GM19099 (cell line): ENCODE measurements around the gene PDZD4.

Experiments
- POLR2A ChIP-seq: IDR thresholded peaks from 3 replicates; pipeline ENCODE4 v1.6.1; 2011; ENCODE audit warnings: low read depth; ENCODE audit not compliant: insufficient read length; ENCODE audit errors: extremely low read depth

PDZD4 gene

DNA sequence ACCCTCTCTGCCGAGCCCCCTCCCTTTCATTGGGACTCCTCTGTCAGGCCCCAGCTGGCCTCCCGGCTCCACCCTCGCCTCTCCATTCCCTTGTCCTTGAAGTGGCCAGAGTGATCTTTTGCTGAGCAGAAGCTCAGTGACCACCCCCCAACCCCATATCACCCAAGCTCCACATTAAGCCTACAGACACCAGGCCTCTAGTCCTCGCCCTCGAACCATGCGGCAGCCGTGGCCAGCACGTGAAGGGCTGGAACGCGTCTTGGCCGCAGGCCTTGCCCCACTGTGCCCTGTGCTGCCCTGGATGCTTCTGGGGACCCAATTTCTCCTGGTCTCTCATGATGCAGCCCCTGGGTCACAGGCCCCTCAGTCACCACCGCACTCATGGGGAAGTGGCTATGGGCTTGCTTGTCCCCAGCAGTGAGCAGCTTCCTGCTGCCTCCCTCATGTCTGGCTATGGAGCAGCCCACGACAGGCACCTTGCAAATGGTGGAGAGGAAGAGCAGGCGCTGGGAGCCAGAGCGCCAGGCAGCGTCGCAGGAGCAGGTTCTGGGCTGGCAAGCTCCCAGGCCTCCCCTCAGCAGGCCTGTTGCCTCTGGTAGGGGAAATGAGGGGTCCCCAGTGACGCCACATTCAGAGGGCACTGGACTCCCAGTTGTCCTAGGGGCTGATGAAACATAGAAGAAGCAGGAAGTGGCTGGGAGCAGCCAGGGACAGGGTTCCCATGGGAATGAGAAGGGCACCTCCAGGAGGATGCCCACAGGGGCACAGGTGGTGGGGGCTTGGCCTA lies 50.3 kb downstream of the PDZD4 start:
- TF ChIP-seq POLR2A = no peak

DNA sequence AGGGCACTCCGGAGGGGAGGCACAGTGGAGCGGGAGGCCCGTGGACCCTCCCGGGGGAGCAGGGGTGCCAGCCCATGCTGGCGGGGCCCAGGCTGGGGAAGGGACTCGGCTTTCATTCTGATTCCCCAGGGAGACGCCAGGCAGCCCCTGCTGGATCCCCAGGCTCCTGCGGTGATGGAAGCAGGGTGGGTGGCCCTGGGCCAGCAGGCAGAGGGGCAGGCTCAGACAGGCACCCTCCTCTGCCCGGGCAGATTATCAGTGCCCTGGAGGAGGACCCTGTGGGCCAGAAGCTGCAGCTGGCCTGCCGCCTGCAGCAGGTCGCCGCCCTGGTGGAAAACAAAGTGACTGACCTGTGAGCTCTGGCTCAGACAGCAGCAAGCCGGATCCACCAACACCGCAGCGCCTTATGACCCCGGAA lies 51.7 kb downstream of the PDZD4 start:
- no peak for TF ChIP-seq POLR2A

DNA sequence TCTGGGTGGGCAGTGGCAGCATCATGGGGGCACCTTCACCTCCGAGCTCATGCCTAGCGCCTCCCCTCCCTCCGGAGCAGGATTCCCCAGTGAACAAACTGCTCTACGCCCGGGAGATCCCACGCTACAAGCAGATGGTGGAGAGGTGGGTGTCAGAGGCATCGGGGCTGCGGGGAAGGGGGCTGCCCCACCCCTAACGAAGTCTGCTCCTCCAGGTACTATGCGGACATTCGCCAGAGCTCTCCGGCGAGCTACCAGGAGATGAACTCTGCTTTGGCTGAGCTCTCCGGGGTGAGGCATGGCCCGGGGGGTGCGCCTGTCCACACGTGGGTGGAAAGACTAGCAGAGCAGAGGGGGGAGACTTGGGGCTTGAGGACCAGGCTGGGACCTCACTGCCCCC lies 52.2 kb downstream of the PDZD4 start:
- TF ChIP-seq POLR2A = no peak

DNA sequence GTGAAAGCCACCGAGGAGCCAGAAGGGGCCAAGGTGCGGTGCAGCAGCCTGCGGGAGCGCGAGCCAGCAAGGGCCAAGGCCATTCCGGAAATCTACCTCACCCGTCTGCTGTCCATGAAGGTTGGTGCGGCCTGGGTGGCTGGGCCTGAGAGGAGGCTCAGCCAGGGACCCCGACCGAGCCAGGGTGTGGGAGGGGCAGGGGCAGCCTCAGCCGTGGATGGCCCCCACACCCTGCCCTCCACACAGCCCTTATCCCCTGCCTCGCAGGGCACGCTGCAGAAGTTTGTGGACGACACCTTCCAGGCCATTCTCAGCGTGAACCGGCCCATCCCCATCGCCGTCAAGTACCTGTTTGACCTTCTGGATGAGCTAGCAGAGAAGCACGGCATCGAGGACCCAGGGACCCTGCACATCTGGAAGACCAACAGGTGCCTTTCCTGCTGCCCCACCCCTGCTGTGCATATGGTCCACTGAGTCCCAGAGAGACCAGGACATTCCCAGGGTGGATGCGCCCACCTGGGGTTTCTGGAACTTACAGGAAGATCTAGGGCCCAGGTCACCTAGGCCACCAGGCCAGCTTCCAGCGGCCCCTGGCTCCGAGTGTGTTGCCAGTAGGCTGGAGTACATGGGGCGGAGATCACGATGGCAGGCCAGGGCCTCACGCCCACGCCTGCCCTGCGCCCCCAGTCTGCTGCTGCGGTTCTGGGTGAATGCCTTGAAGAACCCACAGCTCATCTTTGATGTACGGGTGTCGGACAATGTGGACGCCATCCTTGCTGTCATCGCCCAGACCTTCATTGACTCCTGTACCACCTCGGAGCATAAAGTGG lies 52.9 kb downstream of the PDZD4 start:
- TF ChIP-seq POLR2A = no peak

DNA sequence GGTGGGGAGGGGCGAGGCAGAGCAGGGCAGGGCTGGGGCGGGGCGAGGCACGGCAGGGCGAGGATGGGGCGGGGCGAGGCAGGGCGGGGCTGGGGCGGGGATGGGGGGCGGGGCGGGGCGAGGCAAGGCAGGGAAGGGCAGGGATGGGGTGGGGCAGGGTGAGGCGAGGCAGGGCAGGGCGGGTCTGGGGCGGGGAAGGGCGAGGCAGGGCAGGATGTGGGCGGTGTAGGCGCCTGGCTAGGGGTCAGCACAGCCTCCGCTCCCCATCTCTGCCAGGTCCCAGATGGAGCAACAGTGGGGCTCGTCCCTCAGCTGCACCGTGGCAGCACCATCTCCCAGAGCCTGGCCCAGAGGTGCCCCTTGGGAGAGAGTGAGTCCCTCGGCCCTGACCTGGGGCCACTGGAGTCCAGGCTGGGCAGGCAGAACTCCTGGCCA lies 53.7 kb downstream of the PDZD4 start:
- no peak for TF ChIP-seq POLR2A

DNA sequence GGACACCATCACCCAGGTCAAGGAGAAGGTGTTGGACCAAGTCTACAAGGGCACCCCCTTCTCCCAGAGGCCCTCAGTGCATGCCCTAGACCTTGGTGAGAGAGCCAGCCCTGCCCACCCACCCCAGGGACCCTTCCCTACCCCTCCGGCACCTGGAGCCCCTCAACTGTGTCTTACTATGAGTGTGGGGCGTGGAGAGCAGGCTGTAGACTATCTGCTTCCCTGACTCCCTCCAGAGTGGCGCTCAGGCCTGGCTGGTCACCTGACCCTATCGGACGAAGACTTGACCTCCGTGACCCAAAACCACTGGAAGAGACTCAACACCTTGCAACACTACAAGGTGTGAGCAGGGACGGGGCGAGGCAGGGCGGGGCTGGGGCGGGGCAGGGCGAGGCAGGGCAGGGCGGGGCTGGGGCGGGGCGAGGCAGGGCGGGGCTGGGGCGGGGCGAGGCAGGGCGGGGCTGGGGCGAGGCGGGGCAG lies 54.2 kb downstream of the PDZD4 start:
- TF ChIP-seq POLR2A = no peak

DNA sequence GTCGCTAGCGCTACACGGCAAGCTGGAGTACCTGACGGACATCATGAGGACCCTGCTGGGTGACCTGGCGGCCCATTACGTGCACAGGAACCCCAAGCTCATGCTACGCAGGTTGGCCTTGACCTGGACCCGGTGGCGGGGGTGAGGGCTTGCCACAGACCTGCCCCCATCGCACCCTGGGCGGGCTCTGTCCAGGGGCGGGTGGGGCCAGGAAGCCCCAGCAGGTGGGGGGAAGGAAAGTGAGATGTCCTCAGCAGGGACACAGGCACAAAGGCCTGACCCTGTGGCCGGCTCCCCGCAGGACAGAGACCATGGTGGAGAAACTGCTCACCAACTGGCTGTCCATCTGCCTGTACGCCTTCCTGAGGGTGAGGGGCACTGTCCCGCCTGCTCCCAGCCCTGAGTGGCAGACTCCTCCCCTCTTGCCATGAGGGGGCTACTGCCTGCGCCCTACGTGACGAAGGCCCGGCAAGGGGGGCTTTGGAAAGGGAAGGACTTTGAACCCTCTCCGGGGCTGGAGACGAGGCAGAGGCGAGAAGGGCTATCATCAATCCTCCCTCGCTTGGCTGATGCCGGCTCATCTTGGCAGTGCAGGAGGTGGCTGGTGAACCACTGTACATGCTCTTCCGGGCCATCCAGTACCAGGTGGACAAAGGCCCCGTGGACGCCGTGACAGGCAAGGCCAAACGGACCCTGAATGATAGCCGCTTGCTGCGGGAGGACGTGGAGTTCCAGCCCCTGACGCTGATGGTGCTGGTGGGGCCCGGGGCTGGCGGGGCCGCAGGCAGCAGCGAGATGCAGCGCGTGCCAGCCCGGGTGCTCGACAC lies 54.8 kb downstream of the PDZD4 start:
- TF ChIP-seq POLR2A = no peak

DNA sequence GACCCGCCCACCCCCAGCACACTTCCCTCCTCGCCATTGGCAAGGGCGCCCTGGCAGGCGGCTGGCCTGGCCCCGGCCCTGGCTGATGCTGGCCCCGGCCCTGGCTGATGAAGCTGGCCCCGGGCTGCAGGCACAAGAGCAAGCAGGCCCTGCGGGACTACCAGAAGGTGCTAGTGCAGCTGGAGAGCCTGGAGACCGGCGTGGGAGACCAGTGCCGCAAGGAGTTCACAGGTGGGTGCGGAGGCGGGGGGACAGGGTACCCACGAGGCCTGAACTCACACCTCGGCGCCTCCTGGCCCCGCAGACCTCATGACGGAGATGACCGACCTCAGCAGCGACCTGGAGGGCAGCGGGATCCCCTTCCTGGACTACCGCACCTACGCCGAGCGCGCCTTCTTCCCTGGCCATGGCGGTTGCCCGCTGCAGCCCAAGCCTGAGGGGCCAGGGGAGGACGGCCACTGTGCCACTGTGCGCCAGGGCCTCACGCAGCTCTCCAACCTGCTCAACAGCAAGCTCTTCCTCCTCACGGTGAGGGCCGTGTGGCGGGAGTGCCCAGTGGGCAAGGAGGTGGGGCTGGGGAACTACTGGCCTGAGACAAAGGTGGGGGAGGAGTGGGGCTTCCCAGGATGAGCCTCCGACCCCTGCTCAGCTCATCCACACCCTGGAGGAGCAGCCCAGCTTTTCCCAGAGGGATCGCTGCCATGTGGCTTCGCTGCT lies 55.6 kb downstream of the PDZD4 start:
- no peak for TF ChIP-seq POLR2A

DNA sequence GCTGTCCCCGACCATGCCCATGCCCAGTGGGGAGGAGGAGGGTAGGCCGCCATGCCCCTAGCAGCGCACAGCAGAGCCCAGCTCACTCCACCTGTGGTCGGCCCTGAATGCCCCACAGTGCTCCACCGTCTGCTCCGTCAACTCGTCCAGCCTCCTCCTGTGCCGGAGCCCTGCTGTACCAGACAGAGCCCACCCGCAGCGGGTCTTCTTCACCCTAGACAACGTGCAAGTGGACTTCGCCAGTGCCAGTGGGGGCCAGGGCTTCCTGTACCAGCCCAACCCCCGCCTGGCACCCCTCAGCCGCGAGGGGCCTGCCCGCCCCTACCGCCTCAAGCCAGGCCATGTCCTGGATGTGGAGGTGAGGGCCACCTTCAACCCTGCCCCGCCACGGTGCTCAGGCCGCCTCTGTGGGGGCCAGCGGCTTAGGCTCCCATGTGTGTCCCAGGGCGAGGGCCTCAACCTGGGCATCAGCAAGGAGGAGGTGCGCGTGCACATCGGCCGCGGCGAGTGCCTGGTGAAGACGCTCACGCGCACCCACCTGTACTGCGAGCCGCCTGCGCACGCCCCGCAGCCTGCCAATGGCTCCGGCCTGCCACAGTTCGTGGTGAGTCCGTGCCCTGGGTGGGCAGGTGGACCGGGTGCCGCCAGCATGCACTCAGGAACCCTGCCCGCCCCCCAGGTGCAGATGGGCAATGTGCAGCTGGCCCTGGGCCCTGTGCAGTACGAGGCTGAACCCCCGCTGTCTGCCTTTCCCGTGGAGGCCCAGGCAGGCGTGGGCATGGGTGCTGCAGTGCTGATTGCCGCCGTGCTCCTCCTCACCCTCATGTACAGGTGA lies 56.4 kb downstream of the PDZD4 start:
- no peak for TF ChIP-seq POLR2A

DNA sequence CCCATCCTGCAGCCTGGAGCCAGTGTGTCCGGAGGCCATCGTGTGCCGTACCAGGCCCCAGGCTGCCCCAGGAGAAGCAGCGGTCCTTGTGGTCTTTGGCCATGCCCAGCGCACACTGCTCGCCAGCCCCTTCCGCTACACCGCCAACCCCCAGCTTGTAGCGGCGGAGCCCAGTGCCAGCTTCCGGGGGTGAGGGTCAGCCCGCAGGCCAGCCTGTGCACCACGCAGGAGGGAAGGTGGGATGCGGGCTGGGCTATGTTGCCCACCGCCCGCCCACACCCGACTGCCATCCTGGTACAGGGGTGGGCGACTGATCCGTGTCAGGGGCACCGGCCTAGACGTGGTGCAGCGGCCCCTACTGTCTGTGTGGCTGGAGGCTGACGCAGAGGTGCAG lies 57.1 kb downstream of the PDZD4 start:
- no peak for TF ChIP-seq POLR2A

DNA sequence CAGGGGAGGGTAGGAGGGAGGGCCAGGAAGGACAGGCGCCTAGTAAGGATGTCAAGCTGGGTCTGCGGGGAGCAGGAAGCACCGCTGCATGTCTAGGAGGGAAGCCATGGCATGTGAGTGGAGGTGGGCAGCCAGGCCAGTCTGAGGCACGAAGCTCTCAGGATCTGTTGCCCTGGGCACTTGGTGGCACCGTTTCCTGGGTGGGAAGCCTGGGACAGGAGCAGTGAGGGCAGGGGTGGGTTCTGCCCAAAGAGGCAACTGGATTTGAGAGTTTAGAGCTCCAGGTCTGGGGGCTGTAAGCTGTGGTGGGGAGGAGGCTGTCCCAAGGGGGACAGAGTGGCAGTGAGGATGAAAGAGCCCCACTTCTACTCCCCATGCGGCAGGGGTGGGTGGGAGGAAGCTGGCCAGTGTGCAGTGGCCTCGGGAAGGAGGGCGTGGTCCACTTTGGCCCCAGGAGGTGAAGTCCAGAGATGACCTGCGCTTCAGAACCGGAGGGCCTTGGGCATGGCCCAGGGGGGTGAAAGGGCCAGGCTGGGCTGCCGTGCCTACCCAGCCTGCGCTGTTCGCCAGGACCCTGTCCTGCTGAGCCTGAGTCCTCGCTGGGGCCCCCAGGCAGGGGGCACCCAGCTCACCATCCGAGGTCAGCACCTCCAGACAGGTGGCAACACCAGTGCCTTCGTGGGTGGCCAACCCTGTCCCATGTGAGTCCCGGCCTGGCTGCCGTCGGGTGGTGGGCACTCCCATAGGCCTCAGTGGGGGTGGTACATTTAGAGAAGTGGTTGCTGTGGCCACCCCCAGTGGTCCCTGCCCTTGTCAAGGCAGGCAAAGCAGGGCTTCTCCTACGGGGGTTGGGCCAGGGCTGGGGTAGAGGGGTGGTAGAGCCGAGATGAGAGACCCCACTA lies 57.8 kb downstream of the PDZD4 start:
- TF ChIP-seq POLR2A = no peak

DNA sequence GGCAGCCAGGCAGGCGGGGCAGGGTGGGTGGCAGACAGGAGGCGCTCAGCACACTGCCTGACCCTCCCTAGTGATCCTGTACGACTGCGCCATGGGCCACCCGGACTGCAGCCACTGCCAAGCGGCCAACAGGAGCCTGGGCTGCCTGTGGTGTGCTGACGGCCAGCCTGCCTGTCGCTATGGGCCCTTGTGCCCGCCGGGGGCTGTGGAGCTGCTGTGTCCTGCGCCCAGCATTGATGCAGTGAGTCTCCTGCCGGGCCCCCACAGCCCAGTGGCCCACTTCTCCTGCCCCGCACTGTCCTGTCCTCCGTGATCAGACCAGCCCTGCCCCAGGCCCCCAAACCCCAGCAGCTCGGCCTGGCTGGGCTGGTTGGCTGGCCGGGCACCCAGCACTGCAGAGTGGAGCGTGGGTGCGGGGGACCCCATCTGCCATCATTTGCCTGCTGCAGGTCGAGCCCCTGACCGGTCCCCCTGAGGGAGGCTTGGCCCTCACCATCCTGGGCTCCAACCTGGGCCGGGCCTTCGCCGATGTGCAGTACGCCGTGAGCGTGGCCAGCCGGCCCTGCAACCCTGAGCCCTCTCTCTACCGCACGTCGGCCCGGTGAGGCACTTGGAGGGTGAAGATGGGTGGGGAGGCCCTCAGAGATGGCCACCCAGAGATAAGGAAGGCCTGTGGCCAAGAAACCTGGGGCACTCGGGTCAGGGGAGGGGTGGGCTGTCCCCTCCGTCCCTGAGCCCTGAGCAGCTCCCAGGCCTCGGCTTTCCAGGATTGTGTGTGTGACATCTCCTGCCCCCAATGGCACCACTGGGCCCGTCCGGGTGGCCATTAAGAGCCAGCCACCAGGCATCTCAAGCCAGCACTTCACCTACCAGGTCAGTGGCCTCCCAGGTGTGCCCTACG lies 58.7 kb downstream of the PDZD4 start:
- no peak for TF ChIP-seq POLR2A
